Measurements from ENCODE around the gene LRBA. TPM values are rescaled to one million over a fixed set of nuclear protein-coding genes. Genes with fewer than 3 reads are reported as not detected.

LRBA gene
- total and polyA plus RNA-seq, 2 of the 4 experiments (the other 2 are of a cell fraction), result 10.2 to 51.6 TPM

DNA sequence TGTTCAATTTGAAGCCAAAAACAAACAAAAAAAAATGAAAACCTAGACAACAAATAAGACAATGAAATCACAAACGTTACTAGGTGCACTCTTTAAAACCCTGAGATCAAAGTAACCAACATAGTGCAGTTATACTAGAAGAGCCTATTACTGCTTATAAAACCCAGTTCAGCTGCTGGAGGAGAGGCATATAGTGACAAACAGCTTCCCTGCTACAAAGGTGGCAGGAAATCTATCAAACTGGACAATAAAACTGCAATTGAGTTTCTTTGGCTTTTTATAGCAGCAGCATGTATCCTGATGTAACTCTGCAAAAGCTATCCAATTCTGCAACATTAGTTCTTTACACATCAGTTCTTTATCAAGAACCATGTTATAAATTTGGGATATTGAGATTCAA lies 155.6 kb downstream of the LRBA start:
- no TSS peak for BruUV-seq (replicated peaks)
- DNase-seq, result no peak
- H3K9me3 ChIP-seq (ENCODE audit: control insufficient read depth, insufficient read depth, low read length), result no peaks in the 10 kb centered on the region
- no peak overlapping the region for H2AFZ ChIP-seq (replicated peaks; ENCODE audit: low read length, poor library complexity)
- no peak overlapping the region for H3K23ac ChIP-seq (ENCODE audit: low read depth, low read length)
- H4K20me1 ChIP-seq (ENCODE audit: insufficient read depth, low read length), result no peaks in the 10 kb centered on the region
- intact Hi-C loops (cut with micrococcal nuclease), result no loop called here
- ChIA-PET POLR2A (ENCODE audit: unreplicated experiment) (no interaction called here), CTCF (interaction anchor here (0.8 kb wide), 1 partner anchor 60 kb away, joined by 3 read pairs; no protein-coding TSS in a partner anchor)
- H4K8ac ChIP-seq (ENCODE audit: low read depth in 2 of 2, low read length in 2 of 2), result no peak overlapping the region
- no peaks in the 10 kb centered on the region for H3K27me3 ChIP-seq (ENCODE audit: control insufficient read depth, insufficient read depth, low read length)
- no peaks in the 10 kb centered on the region for H3K9me1 ChIP-seq (ENCODE audit: insufficient read depth, low read length)
- H4K5ac ChIP-seq (ENCODE audit: low read depth, low read length), result no peak overlapping the region
- no peak overlapping the region for H2BK15ac ChIP-seq (ENCODE audit: low read depth, low read length)
- no peak overlapping the region for H3K14ac ChIP-seq (replicated peaks; ENCODE audit: low read depth, low read length)
- no peak overlapping the region for H3K4me3 ChIP-seq (ENCODE audit: insufficient read depth, low read depth, low read length)
- TF ChIP-seq POLR2A (IDR thresholded peaks at IDR 0.05; ENCODE audit: low read depth, low read length) (no peak), FOS (IDR thresholded peaks at IDR 0.05; ENCODE audit: low read depth, low read length) (no peak), RCOR1 (IDR thresholded peaks at IDR 0.05; ENCODE audit: insufficient replicate concordance, low read length) (no peak), MAZ (IDR thresholded peaks at IDR 0.05; ENCODE audit: borderline replicate concordance, low read depth, low read length) (no peak), CTCF (conservative IDR thresholded peaks at IDR 0.05; ENCODE audit: low read depth, low read length) (no peak), MAFK (IDR thresholded peaks at IDR 0.05; ENCODE audit: low read depth, low read length) (no peak), MXI1 (IDR thresholded peaks at IDR 0.05; ENCODE audit: borderline replicate concordance, low read depth, low read length) (no peak), USF2 (IDR thresholded peaks at IDR 0.05; ENCODE audit: low read depth, low read length) (no peak), ELK1 (IDR thresholded peaks at IDR 0.05; ENCODE audit: borderline replicate concordance, low read depth, low read length) (no peak), RAD21 (IDR thresholded peaks at IDR 0.05; ENCODE audit: low read length) (no peak), CEBPB (IDR thresholded peaks at IDR 0.05; ENCODE audit: low read depth, low read length) (no peak), RFX5 (IDR thresholded peaks at IDR 0.05; ENCODE audit: low read depth, low read length) (no peak), BHLHE40 (IDR thresholded peaks at IDR 0.05; ENCODE audit: low read depth, low read length) (no peak), NFE2L2 (IDR thresholded peaks at IDR 0.05; ENCODE audit: low read depth, low read length) (no peak), SMC3 (IDR thresholded peaks at IDR 0.05; ENCODE audit: low read depth, low read length) (no peak), CHD1 (IDR thresholded peaks at IDR 0.05; ENCODE audit: low read depth, low read length) (no peak)
- no peak overlapping the region for H2BK20ac ChIP-seq (ENCODE audit: low read depth, low read length)
- H3K56ac ChIP-seq (ENCODE audit: extremely low read depth, insufficient read depth, low read length), result no peak overlapping the region
- H3K4me2 ChIP-seq (ENCODE audit: low read depth, low read length), result no peak overlapping the region
- H3K4ac ChIP-seq (ENCODE audit: low read depth, low read length), result no peak overlapping the region
- dilution Hi-C loops (cut with HindIII; ENCODE audit: low sequenced_read_pairs, unreplicated experiment), result no loop called here
- no peak for ATAC-seq (ENCODE audit: low read depth)
- in situ Hi-C loops (cut with MboI; ENCODE audit: low sequenced_read_pairs), result no loop called here
- 67% methylated on average over 1 of the region's 1 CpG; no CpG with 5 or more reads in 1 of the 2 experiments for WGBS, 2 experiments (ENCODE audit: extremely low coverage in 2 of 2, insufficient read length in 1 of 2)
- no peaks in the 10 kb centered on the region for H3K36me3 ChIP-seq (ENCODE audit: control insufficient read depth, insufficient read depth, low read length)
- no peak overlapping the region for H2AK9ac ChIP-seq (replicated peaks; ENCODE audit: low read depth, low read length, poor library complexity)
- H3K27ac ChIP-seq (ENCODE audit: insufficient read depth, low read length), result no peak overlapping the region
- no peak overlapping the region for H2AK5ac ChIP-seq (ENCODE audit: low read depth, low read length)
- H3K9ac ChIP-seq (ENCODE audit: low read depth, low read length), result no peak overlapping the region
- H3K4me1 ChIP-seq (ENCODE audit: control insufficient read depth, insufficient read depth, low read length), result no peaks in the 10 kb centered on the region
- no peak overlapping the region for H2BK5ac ChIP-seq (ENCODE audit: low read depth, low read length, poor library complexity, severe bottlenecking)
- no peak overlapping the region for H4K91ac ChIP-seq (ENCODE audit: insufficient read depth, low read depth, low read length)
- no peak overlapping the region for H3K18ac ChIP-seq (ENCODE audit: low read depth, low read length)
- no peaks in the 10 kb centered on the region for H3K79me1 ChIP-seq (ENCODE audit: low read depth in 1 of 2, low read length in 2 of 2)
- H2BK120ac ChIP-seq (ENCODE audit: low read depth, low read length), result no peak overlapping the region
